A549 (cell line): ENCODE results near the gene C1QL3. TPM values are rescaled to one million over a fixed set of nuclear protein-coding genes. Genes with fewer than 3 reads are reported as not detected.

Experiments used
- ATAC-seq, 2 experiments: fragments of 200-7000 bp in 1 of 2; fragments of >200 bp in 1 of 2; cut with Nextera tagmentation in 1 of 2; cut with Tn5 transposase in 1 of 2; 3 replicates each; pipeline versions ENCODE4 v1.8.0 to v1.9.1; 2018 to 2020; ENCODE audit warnings: mild to moderate bottlenecking in 1 of 2, moderate library complexity in 1 of 2
- CTCF ChIA-PET: fragments of 300-600 bp; sonication (Branson Sonifier 250); formaldehyde crosslinking; extraction: SDS; loops from one replicate; lab custom pipeline; 2021; ENCODE audit warnings: antibody characterized with exemption, inconsistent platforms; lab: Yijun Ruan, JAX
- POLR2A ChIA-PET: fragments of 350-600 bp; formaldehyde crosslinking; extraction: SDS; loops from one replicate; lab custom pipeline; 2021; ENCODE audit warnings: antibody characterized with exemption, inconsistent platforms; lab: Yijun Ruan, JAX
- DNase-seq, 2 experiments: peaks; one replicate each; pipeline versions ENCODE4 v3.0.0 to v3.0.0-alpha.2; 2011 to 2016; ENCODE audit warnings: low read depth in 1 of 2, low spot score in 1 of 2
- FAIRE-seq: peaks from 2 replicates; lab custom pipeline; 2011; peaks lifted over from hg19 to GRCh38; lab: Jason Lieb, UNC
- H3K27ac ChIP-seq, 2 experiments: fragments of >200 bp; sonication (Bioruptor Twin); formaldehyde crosslinking; 3 replicates each; pipeline ENCODE4 v1.5.1; 2016 to 2017
- H3K4me1 ChIP-seq: fragments of >200 bp; sonication (Bioruptor Twin); formaldehyde crosslinking; 3 replicates; pipeline ENCODE4 v1.6.1; 2016
- H3K4me2 ChIP-seq: fragments of >200 bp; sonication (Bioruptor Twin); formaldehyde crosslinking; 3 replicates; pipeline ENCODE4 v1.6.1; 2016
- H3K4me3 ChIP-seq: fragments of >200 bp; sonication (Bioruptor Twin); formaldehyde crosslinking; 3 replicates; pipeline ENCODE4 v1.5.1; 2016
- H3K9me3 ChIP-seq: fragments of >200 bp; sonication (Bioruptor Twin); formaldehyde crosslinking; 3 replicates; pipeline ENCODE4 v1.6.1; 2016
- BHLHE40 ChIP-seq: IDR thresholded peaks from 2 replicates; pipeline ENCODE4 v1.6.1; 2012; ENCODE audit warnings: low read depth, low read length, inconsistent platforms
- CBX2 ChIP-seq: fragments of 200-600 bp; sonication (generic); IDR thresholded peaks from 2 replicates; pipeline ENCODE4 v1.6.1; 2016; ENCODE audit warnings: low read depth, mild to moderate bottlenecking, borderline replicate concordance
- CEBPB ChIP-seq, 2 experiments: fragments of >200 bp in 1 of 2; sonication (Bioruptor Twin) in 1 of 2; formaldehyde crosslinking in 1 of 2; IDR thresholded peaks; 2 replicates each; pipeline ENCODE4 v1.6.1; 2012 to 2016
- CHD2 ChIP-seq: fragments of 150-350 bp; IDR thresholded peaks from 2 replicates; pipeline ENCODE4 v1.6.1; 2014; ENCODE audit warnings: low read length; ENCODE audit not compliant: partially characterized antibody
- EP300 ChIP-seq, 2 experiments: fragments of >200 bp; sonication (Bioruptor Twin); formaldehyde crosslinking; IDR thresholded peaks; 2 replicates in 1 of 2; 3 replicates in 1 of 2; pipeline ENCODE4 v1.6.1; 2016 to 2017
- FOSB ChIP-seq: fragments of 250-450 bp; sonication (Bioruptor Pico); IDR thresholded peaks from 2 replicates; pipeline ENCODE4 v1.5.0; 2020; ENCODE audit warnings: mild to moderate bottlenecking, moderate library complexity
- GATA3 ChIP-seq: IDR thresholded peaks from 2 replicates; pipeline ENCODE4 v1.6.1; 2012; ENCODE audit warnings: borderline replicate concordance
- HOXA7 ChIP-seq: fragments of 250-450 bp; sonication (Bioruptor Pico); IDR thresholded peaks from 2 replicates; pipeline ENCODE4 v1.5.0; 2020; ENCODE audit warnings: mild to moderate bottlenecking, moderate library complexity
- HOXB13 ChIP-seq: fragments of 250-450 bp; sonication (Bioruptor Pico); IDR thresholded peaks from 2 replicates; pipeline ENCODE4 v1.5.0; 2020; ENCODE audit warnings: low read depth, mild to moderate bottlenecking, moderate library complexity
- JUN ChIP-seq, 2 experiments: fragments of >200 bp; sonication (Bioruptor Twin); formaldehyde crosslinking; IDR thresholded peaks; 2 replicates in 1 of 2; 3 replicates in 1 of 2; pipeline ENCODE4 v1.6.1; 2016 to 2017
- JUNB ChIP-seq: fragments of >200 bp; sonication (Bioruptor Twin); formaldehyde crosslinking; IDR thresholded peaks from 2 replicates; pipeline ENCODE4 v1.6.1; 2016
- KDM1A ChIP-seq: fragments of 200-600 bp; sonication (generic); IDR thresholded peaks from 2 replicates; pipeline ENCODE4 v1.6.1; 2016; ENCODE audit warnings: low read depth, mild to moderate bottlenecking
- RAD21 ChIP-seq, 2 experiments: fragments of >200 bp in 1 of 2; sonication (Bioruptor Twin) in 1 of 2; formaldehyde crosslinking in 1 of 2; IDR thresholded peaks in 1 of 2; conservative IDR thresholded peaks in 1 of 2; 2 replicates in 1 of 2; 3 replicates in 1 of 2; pipeline ENCODE4 v1.6.1; 2012 to 2018; ENCODE audit warnings: inconsistent platforms in 1 of 2
- RNF2 ChIP-seq: fragments of 200-600 bp; sonication (generic); IDR thresholded peaks from 2 replicates; pipeline ENCODE4 v1.6.1; 2016; ENCODE audit warnings: low read depth, mild to moderate bottlenecking, antibody characterized with exemption, moderate library complexity, borderline replicate concordance
- SMC3 ChIP-seq: fragments of >200 bp; sonication (Bioruptor Twin); formaldehyde crosslinking; IDR thresholded peaks from 3 replicates; pipeline ENCODE4 v1.6.1; 2018; ENCODE audit warnings: inconsistent platforms
- WGBS: methylation state at CpG from one replicate; pipeline ENCODE4 v1.1.6; 2017; ENCODE audit errors: missing lambda C conversion rate; 5-methylcytosine and 5-hydroxymethylcytosine counted together
- polyA plus RNA-seq, 4 experiments: library from polyadenylated mRNA; depleted of rRNA in 3 of 4; stranded (reverse); fragments of >200 nt; fragmentation: RNase III in 1 of 4; extraction: RNeasy Plus Mini Kit Qiagen cat#74134 plus additional on column Dnase treatment in 1 of 4; gene quantifications; 2 replicates in 3 of 4; 3 replicates in 1 of 4; pipeline ENCODE4 v1.2.3, GENCODE V29; 2011 to 2017
- TF ChIP-seq, protein P1 (sequence below): fragments of 200-600 bp; sonication (generic); IDR thresholded peaks from 2 replicates; pipeline ENCODE4 v1.6.1; 2016; ENCODE audit warnings: antibody characterized with exemption, mild to moderate bottlenecking, moderate library complexity
- TF ChIP-seq, protein P2 (sequence below): IDR thresholded peaks from 2 replicates; pipeline ENCODE4 v1.6.1; 2012
- TF ChIP-seq, protein P3 (sequence below): fragments of 450-650 bp; IDR thresholded peaks from 2 replicates; pipeline ENCODE4 v1.6.1; 2014; ENCODE audit warnings: antibody characterized with exemption
- TF ChIP-seq, protein P4 (sequence below): fragments of >200 bp; sonication (Bioruptor Twin); formaldehyde crosslinking; IDR thresholded peaks from 3 replicates; pipeline ENCODE4 v1.5.1; 2016
- TF ChIP-seq, protein P5 (sequence below): IDR thresholded peaks from 2 replicates; pipeline ENCODE4 v1.6.1; 2012; ENCODE audit warnings: low read depth, borderline replicate concordance
- TF ChIP-seq, protein P6 (sequence below): fragments of >200 bp; sonication (Bioruptor Twin); formaldehyde crosslinking; IDR thresholded peaks from 2 replicates; pipeline ENCODE4 v1.6.1; 2016

Gene C1QL3
- polyA plus RNA-seq, 2 of the 4 experiments (the other 2 are of a cell fraction): not detected

DNA sequence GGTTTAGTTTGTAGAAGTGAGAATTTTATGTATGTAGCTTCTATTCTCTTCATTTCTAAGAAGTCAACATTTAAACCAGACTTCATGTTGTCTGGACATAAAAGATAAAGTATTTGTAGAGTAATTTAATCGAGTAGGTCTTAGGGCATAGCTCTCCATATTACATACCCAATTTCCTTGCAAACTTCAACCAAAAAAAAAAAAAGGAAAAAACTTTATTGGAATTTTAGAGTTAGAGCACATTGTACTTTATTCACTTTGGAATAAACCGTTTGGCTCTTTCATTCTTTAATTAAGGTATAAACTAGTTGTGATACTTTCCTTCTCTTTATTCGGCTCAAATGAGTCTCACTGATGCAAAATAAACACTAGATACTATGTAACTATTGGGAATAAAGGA lies 48.9 kb downstream of the C1QL3 start:
- no peak overlapping the region for H3K4me2 ChIP-seq
- FAIRE-seq (no peak), DNase-seq (no peak), ATAC-seq (no peak)
- H3K4me3 ChIP-seq: no peak overlapping the region
- ChIA-PET CTCF (no interaction called here), POLR2A (interaction anchor here (0.6 kb wide), 2 partner anchors 35 to 74 kb away, joined by 5 to 7 read pairs; no protein-coding TSS in a partner anchor)
- WGBS: 81% methylated on average over 3 of the region's 3 CpGs
- no peaks in the 10 kb centered on the region for H3K9me3 ChIP-seq
- TF ChIP-seq, protein P1, sequence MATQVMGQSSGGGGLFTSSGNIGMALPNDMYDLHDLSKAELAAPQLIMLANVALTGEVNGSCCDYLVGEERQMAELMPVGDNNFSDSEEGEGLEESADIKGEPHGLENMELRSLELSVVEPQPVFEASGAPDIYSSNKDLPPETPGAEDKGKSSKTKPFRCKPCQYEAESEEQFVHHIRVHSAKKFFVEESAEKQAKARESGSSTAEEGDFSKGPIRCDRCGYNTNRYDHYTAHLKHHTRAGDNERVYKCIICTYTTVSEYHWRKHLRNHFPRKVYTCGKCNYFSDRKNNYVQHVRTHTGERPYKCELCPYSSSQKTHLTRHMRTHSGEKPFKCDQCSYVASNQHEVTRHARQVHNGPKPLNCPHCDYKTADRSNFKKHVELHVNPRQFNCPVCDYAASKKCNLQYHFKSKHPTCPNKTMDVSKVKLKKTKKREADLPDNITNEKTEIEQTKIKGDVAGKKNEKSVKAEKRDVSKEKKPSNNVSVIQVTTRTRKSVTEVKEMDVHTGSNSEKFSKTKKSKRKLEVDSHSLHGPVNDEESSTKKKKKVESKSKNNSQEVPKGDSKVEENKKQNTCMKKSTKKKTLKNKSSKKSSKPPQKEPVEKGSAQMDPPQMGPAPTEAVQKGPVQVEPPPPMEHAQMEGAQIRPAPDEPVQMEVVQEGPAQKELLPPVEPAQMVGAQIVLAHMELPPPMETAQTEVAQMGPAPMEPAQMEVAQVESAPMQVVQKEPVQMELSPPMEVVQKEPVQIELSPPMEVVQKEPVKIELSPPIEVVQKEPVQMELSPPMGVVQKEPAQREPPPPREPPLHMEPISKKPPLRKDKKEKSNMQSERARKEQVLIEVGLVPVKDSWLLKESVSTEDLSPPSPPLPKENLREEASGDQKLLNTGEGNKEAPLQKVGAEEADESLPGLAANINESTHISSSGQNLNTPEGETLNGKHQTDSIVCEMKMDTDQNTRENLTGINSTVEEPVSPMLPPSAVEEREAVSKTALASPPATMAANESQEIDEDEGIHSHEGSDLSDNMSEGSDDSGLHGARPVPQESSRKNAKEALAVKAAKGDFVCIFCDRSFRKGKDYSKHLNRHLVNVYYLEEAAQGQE: no peak
- TF ChIP-seq, protein P2, sequence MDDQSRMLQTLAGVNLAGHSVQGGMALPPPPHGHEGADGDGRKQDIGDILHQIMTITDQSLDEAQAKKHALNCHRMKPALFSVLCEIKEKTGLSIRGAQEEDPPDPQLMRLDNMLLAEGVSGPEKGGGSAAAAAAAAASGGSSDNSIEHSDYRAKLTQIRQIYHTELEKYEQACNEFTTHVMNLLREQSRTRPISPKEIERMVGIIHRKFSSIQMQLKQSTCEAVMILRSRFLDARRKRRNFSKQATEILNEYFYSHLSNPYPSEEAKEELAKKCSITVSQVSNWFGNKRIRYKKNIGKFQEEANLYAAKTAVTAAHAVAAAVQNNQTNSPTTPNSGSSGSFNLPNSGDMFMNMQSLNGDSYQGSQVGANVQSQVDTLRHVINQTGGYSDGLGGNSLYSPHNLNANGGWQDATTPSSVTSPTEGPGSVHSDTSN: no peak
- TF ChIP-seq BHLHE40: no peak
- no peak for TF ChIP-seq KDM1A
- no peak for TF ChIP-seq JUNB
- TF ChIP-seq, protein P3, sequence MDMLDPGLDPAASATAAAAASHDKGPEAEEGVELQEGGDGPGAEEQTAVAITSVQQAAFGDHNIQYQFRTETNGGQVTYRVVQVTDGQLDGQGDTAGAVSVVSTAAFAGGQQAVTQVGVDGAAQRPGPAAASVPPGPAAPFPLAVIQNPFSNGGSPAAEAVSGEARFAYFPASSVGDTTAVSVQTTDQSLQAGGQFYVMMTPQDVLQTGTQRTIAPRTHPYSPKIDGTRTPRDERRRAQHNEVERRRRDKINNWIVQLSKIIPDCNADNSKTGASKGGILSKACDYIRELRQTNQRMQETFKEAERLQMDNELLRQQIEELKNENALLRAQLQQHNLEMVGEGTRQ: no peak
- TF ChIP-seq CHD2: no peak
- TF ChIP-seq FOSB (CRISPR knock-in tag): no peak
- no peak for TF ChIP-seq EP300 (IDR thresholded peaks at IDR 0.05)
- TF ChIP-seq, protein P4, sequence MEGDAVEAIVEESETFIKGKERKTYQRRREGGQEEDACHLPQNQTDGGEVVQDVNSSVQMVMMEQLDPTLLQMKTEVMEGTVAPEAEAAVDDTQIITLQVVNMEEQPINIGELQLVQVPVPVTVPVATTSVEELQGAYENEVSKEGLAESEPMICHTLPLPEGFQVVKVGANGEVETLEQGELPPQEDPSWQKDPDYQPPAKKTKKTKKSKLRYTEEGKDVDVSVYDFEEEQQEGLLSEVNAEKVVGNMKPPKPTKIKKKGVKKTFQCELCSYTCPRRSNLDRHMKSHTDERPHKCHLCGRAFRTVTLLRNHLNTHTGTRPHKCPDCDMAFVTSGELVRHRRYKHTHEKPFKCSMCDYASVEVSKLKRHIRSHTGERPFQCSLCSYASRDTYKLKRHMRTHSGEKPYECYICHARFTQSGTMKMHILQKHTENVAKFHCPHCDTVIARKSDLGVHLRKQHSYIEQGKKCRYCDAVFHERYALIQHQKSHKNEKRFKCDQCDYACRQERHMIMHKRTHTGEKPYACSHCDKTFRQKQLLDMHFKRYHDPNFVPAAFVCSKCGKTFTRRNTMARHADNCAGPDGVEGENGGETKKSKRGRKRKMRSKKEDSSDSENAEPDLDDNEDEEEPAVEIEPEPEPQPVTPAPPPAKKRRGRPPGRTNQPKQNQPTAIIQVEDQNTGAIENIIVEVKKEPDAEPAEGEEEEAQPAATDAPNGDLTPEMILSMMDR: no peak
- no peak for TF ChIP-seq JUN (IDR thresholded peaks at IDR 0.05)
- no peak for TF ChIP-seq RAD21 (conservative IDR thresholded peaks at IDR 0.05 in 1 of 2, IDR thresholded peaks at IDR 0.05 in 1 of 2)
- no peak for TF ChIP-seq HOXB13 (CRISPR knock-in tag)
- no peak for TF ChIP-seq SMC3
- TF ChIP-seq CBX2: no peak
- TF ChIP-seq, protein P5, sequence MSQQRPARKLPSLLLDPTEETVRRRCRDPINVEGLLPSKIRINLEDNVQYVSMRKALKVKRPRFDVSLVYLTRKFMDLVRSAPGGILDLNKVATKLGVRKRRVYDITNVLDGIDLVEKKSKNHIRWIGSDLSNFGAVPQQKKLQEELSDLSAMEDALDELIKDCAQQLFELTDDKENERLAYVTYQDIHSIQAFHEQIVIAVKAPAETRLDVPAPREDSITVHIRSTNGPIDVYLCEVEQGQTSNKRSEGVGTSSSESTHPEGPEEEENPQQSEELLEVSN: no peak
- no peak overlapping the region for H3K27ac ChIP-seq
- H3K4me1 ChIP-seq: 0 out of 3 replicates have a peak, but pooled peaks cover 5% of the 10 kb centered on the region

DNA sequence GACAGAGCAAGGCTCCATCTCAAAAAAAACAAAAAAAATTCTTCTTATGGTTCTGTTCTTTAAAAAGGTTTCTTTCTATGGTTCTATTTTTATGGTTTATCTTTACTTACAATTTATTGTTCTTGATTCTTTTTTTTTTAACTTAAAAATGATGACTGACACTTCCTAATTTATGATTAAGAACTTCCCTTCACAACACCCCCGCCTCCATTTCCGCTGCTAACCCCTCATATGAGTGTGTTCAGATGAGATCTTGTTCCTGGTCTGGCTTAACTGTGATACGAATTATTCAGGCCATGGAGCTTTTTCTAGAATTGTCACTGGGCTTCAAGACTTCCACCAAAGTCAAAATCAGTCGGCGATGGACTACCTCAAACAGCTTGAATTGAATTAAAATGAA lies 50.9 kb downstream of the C1QL3 start:
- Histone ChIP-seq H3K4me3 (no peak overlapping the region), H3K27ac (no peak overlapping the region), H3K9me3 (no peaks in the 10 kb centered on the region), H3K4me1 (peaks cover 16% of the 10 kb centered on the region; the same call in 2 of the 3 replicates), H3K4me2 (no peak overlapping the region)
- FAIRE-seq (no peak), ATAC-seq (no peak), DNase-seq (no peak)
- ChIA-PET CTCF (interaction anchor here (0.6 kb wide), 1 partner anchor 1033 kb away, joined by 3 read pairs; no protein-coding TSS in a partner anchor), POLR2A (interaction anchor here (0.5 kb wide), 1 partner anchor 34 kb away, joined by 3 read pairs; the partner anchor contains the start of gene PTER)
- TF ChIP-seq RNF2 (no peak), HOXB13 (CRISPR knock-in tag) (no peak), HOXA7 (CRISPR knock-in tag) (no peak), CEBPB (IDR thresholded peaks at IDR 0.05) (no peak), CBX2 (no peak), GATA3 (no peak)
- TF ChIP-seq, protein P6, sequence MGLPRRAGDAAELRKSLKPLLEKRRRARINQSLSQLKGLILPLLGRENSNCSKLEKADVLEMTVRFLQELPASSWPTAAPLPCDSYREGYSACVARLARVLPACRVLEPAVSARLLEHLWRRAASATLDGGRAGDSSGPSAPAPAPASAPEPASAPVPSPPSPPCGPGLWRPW: no peak
- WGBS: 91% methylated on average over 5 of the region's 5 CpGs
